H9 (cell line): ENCODE results near the gene TP53TG5. TPM values are rescaled to one million over a fixed set of nuclear protein-coding genes. Genes with fewer than 3 reads are reported as not detected.
A peak's percentile ranks its signal among the peaks of the same experiment; 100 is the strongest.

Source experiments
- DNase-seq: peaks from one replicate; pipeline ENCODE4 v3.0.0-alpha.2; 2017
- H2AFZ ChIP-seq: one replicate; pipeline ENCODE4 v1.6.1; 2013; ENCODE audit warnings: mild to moderate bottlenecking, low read length, control low read depth, moderate library complexity
- H2AK5ac ChIP-seq: 2 replicates; pipeline ENCODE4 v1.6.1; 2013; ENCODE audit warnings: low read length, control low read depth, mixed read lengths; ENCODE audit not compliant: insufficient read length
- H2BK120ac ChIP-seq: one replicate; pipeline ENCODE4 v1.6.1; 2013; ENCODE audit warnings: low read depth, mild to moderate bottlenecking, low read length, control low read depth, inconsistent platforms; ENCODE audit not compliant: poor library complexity, severe bottlenecking
- H2BK12ac ChIP-seq: 2 replicates; pipeline ENCODE4 v1.6.1; 2013; ENCODE audit warnings: low read length, control low read depth, mixed read lengths, low read depth; ENCODE audit not compliant: insufficient read length
- H2BK15ac ChIP-seq: 2 replicates; pipeline ENCODE4 v1.6.1; 2013; ENCODE audit warnings: low read depth, low read length, control low read depth
- H2BK20ac ChIP-seq: one replicate; pipeline ENCODE4 v1.6.1; 2013; ENCODE audit warnings: low read depth, mild to moderate bottlenecking, low read length, control low read depth, inconsistent platforms; ENCODE audit not compliant: poor library complexity, severe bottlenecking
- H2BK5ac ChIP-seq: 2 replicates; pipeline ENCODE4 v1.6.1; 2013; ENCODE audit warnings: low read length, control low read depth, mixed read lengths; ENCODE audit not compliant: insufficient read length
- H3K14ac ChIP-seq: 2 replicates; pipeline ENCODE4 v1.6.1; 2013; ENCODE audit warnings: low read length, control low read depth; ENCODE audit not compliant: insufficient read depth
- H3K18ac ChIP-seq: 2 replicates; pipeline ENCODE4 v1.6.1; 2013; ENCODE audit warnings: low read depth, mild to moderate bottlenecking, mixed read lengths, low read length, control low read depth; ENCODE audit not compliant: insufficient read length
- H3K23ac ChIP-seq: 2 replicates; pipeline ENCODE4 v1.6.1; 2013; ENCODE audit warnings: low read length, control low read depth, mixed read lengths, low read depth; ENCODE audit not compliant: insufficient read length
- H3K23me2 ChIP-seq: 2 replicates; pipeline ENCODE4 v1.6.1; 2013; ENCODE audit warnings: low read depth, mild to moderate bottlenecking, mixed read lengths, low read length, control low read depth; ENCODE audit not compliant: insufficient read length, poor library complexity, severe bottlenecking
- H3K27ac ChIP-seq: 2 replicates; pipeline ENCODE4 v1.5.1; 2013; ENCODE audit warnings: low read length, control low read depth, mixed read lengths, low read depth; ENCODE audit not compliant: insufficient read length
- H3K27me3 ChIP-seq: 2 replicates; pipeline ENCODE4 v1.6.1; 2013; ENCODE audit warnings: low read length, control low read depth, inconsistent platforms; ENCODE audit not compliant: insufficient read depth
- H3K4ac ChIP-seq: 2 replicates; pipeline ENCODE4 v1.6.1; 2013; ENCODE audit warnings: low read depth, mild to moderate bottlenecking, control low read depth, inconsistent platforms, low read length, moderate library complexity
- H3K4me1 ChIP-seq: 2 replicates; pipeline ENCODE4 v1.6.1; 2013; ENCODE audit warnings: low read length, control low read depth, inconsistent platforms; ENCODE audit not compliant: insufficient read depth
- H3K4me2 ChIP-seq: 2 replicates; pipeline ENCODE4 v1.6.1; 2013; ENCODE audit warnings: low read length, control low read depth, mixed read lengths; ENCODE audit not compliant: insufficient read length, insufficient read depth
- H3K56ac ChIP-seq: 2 replicates; pipeline ENCODE4 v1.6.1; 2013; ENCODE audit warnings: low read depth, mild to moderate bottlenecking, mixed read lengths, low read length, control low read depth; ENCODE audit not compliant: insufficient read length
- H3K79me1 ChIP-seq: 2 replicates; pipeline ENCODE4 v1.6.1; 2013; ENCODE audit warnings: low read depth, mild to moderate bottlenecking, moderate library complexity, low read length, control low read depth, inconsistent platforms; ENCODE audit not compliant: insufficient read depth, poor library complexity, severe bottlenecking
- H3K79me2 ChIP-seq: 2 replicates; pipeline ENCODE4 v1.6.1; 2013; ENCODE audit warnings: low read length, control low read depth, inconsistent platforms; ENCODE audit not compliant: insufficient read depth
- H3K9ac ChIP-seq: 2 replicates; pipeline ENCODE4 v1.6.1; 2013; ENCODE audit warnings: low read length, control low read depth, mixed read lengths; ENCODE audit not compliant: insufficient read length; ENCODE audit errors: extremely low read depth
- H3K9me3 ChIP-seq: one replicate; pipeline ENCODE4 v1.6.1; 2013; ENCODE audit warnings: low read depth, low read length, inconsistent platforms; ENCODE audit not compliant: control insufficient read depth
- H3T11ph ChIP-seq: one replicate; pipeline ENCODE4 v1.6.1; 2013; ENCODE audit warnings: mild to moderate bottlenecking, low read length, control low read depth, inconsistent platforms
- H4K20me1 ChIP-seq: one replicate; pipeline ENCODE4 v1.6.1; 2013; ENCODE audit not compliant: control insufficient read depth, insufficient read length, insufficient read depth
- H4K5ac ChIP-seq: 2 replicates; pipeline ENCODE4 v1.6.1; 2013; ENCODE audit warnings: low read depth, mild to moderate bottlenecking, mixed read lengths, low read length, control low read depth; ENCODE audit not compliant: insufficient read length
- H4K8ac ChIP-seq: replicated peaks from 2 replicates; pipeline ENCODE4 v1.6.1; 2013; ENCODE audit warnings: low read length, control low read depth, mixed read lengths, low read depth; ENCODE audit not compliant: insufficient read length
- H4K91ac ChIP-seq: 2 replicates; pipeline ENCODE4 v1.6.1; 2013; ENCODE audit warnings: low read depth, mild to moderate bottlenecking, moderate library complexity, mixed read lengths, low read length, control low read depth; ENCODE audit not compliant: insufficient read length
- H3K27ac Mint-ChIP-seq, 3 experiments: 2 replicates in 2 of 3; 3 replicates in 1 of 3; pipeline ENCODE4 v1.8.0; 2020 to 2021; ENCODE audit warnings: mixed read lengths in 3 of 3, mild to moderate bottlenecking in 1 of 3, moderate library complexity in 1 of 3
- H3K27me3 Mint-ChIP-seq: 2 replicates; pipeline ENCODE4 v1.8.0; 2021; ENCODE audit warnings: low read depth, mild to moderate bottlenecking, moderate library complexity, mixed read lengths
- H3K36me3 Mint-ChIP-seq, 3 experiments: 2 replicates in 2 of 3; 3 replicates in 1 of 3; pipeline ENCODE4 v1.8.0; 2020 to 2021; ENCODE audit warnings: low read depth in 3 of 3, mixed read lengths in 3 of 3; ENCODE audit not compliant: insufficient read depth in 1 of 3
- H3K4me1 Mint-ChIP-seq, 2 experiments: 2 replicates each; pipeline ENCODE4 v1.8.0; 2020; ENCODE audit warnings: mixed read lengths in 2 of 2
- H3K4me3 Mint-ChIP-seq, 2 experiments: 2 replicates in 1 of 2; 3 replicates in 1 of 2; pipeline ENCODE4 v1.8.0; 2020 to 2021; ENCODE audit warnings: mild to moderate bottlenecking in 2 of 2, mixed read lengths in 2 of 2, moderate library complexity in 1 of 2
- H3K9me3 Mint-ChIP-seq, 2 experiments: 2 replicates in 1 of 2; 3 replicates in 1 of 2; pipeline ENCODE4 v1.8.0; 2020; ENCODE audit warnings: mild to moderate bottlenecking in 2 of 2, mixed read lengths in 2 of 2, moderate library complexity in 1 of 2
- CTCF ChIP-seq: fragments of 200-600 bp; sonication (generic); conservative IDR thresholded peaks from 3 replicates; pipeline ENCODE4 v1.8.0; 2021; ENCODE audit warnings: antibody characterized with exemption, mild to moderate bottlenecking
- whole genome bisulfite sequencing: extraction: QIAGEN DNeasy Blood & Tissue Kit; methylation state at CpG from one replicate; pipeline ENCODE4 v1.1.7; 2013; ENCODE audit warnings: missing lambda C conversion rate, low lambda C conversion rate, mixed read lengths; ENCODE audit not compliant: insufficient read length; ENCODE audit errors: extremely low coverage; 5-methylcytosine and 5-hydroxymethylcytosine counted together
- total RNA-seq: library from RNA; stranded (reverse); gene quantifications from 2 replicates; pipeline ENCODE4 v1.2.1, GENCODE V29; 2021

The TP53TG5 gene
- total RNA-seq, 1 experiment from 2014 or later = not detected

GRCh38 chr20:45355209-45356084 is 22.7 kb downstream of the TP53TG5 start:
- Histone ChIP-seq H4K91ac (no peak overlapping the region), H3K23ac (no peak overlapping the region), H2BK5ac (no peak overlapping the region), H3K27ac (no peak overlapping the region), H3K9me3 (no peaks in the 10 kb centered on the region), H2BK12ac (no peak overlapping the region), H2BK20ac (no peak overlapping the region), H2AFZ (no peak overlapping the region), H3K4ac (no peak overlapping the region), H3K9ac (no peak overlapping the region), H2BK15ac (no peak overlapping the region), H3K4me1 (peaks cover 3% of the 10 kb centered on the region; the same call in 1 of the 2 replicates), H4K20me1 (no peaks in the 10 kb centered on the region), H2AK5ac (no peak overlapping the region), H4K8ac (no peak overlapping the region), H3K4me2 (no peak overlapping the region), H3K79me1 (no peaks in the 10 kb centered on the region), H3K79me2 (no peaks in the 10 kb centered on the region), H3K27me3 (no peaks in the 10 kb centered on the region), H4K5ac (no peak overlapping the region), H3K23me2 (no peaks in the 10 kb centered on the region), H3T11ph (no peak overlapping the region), H3K18ac (no peak overlapping the region), H3K14ac (no peak overlapping the region), H3K56ac (no peak overlapping the region), H2BK120ac (no peak overlapping the region)
- Mint-ChIP-seq H3K9me3 (no peaks in the 10 kb centered on the region), H3K27me3 (no peaks in the 10 kb centered on the region), H3K4me1 (peaks cover 41 to 49% of the 10 kb centered on the region in 2 experiments), H3K4me3 (no peak overlapping the region), H3K36me3 (no peaks in the 10 kb centered on the region), H3K27ac (0 out of 7 replicates have a peak overlapping the region, but pooled peaks of 1 of the 3 experiments have one; percentile 35)
- no peak for DNase-seq
- TF ChIP-seq CTCF = no peak
- no CpG with 5 or more reads among the region's 5 CpGs for WGBS
